GM12878 (cell line): Measurements from ENCODE around the gene SRRM2. TPM values are rescaled to one million over a fixed set of nuclear protein-coding genes. Genes with fewer than 3 reads are reported as not detected.

Source experiments
- ATAC-seq: fragments of 200-7000 bp; cut with Tn5 transposase; 3 replicates; pipeline ENCODE4 v1.9.1; 2020; ENCODE audit warnings: mild to moderate bottlenecking, moderate library complexity
- BruUV-seq: library from RNA; stranded (reverse); fragments of 400-500 nt; replicated peaks from 2 replicates; lab custom pipeline; 2021; lab: Mats Ljungman, UMichigan
- CTCF ChIA-PET: fragments of 300-600 bp; sonication (Branson Sonifier 250); formaldehyde crosslinking; extraction: SDS; loops from one replicate; lab custom pipeline; 2021; ENCODE audit warnings: inconsistent platforms; lab: Yijun Ruan, JAX
- POLR2A ChIA-PET: fragments of 350-600 bp; formaldehyde crosslinking; extraction: SDS; loops from one replicate; lab custom pipeline; 2021; ENCODE audit warnings: inconsistent platforms; lab: Charles Lee
- RAD21 ChIA-PET: fragments of 300-600 bp; sonication (Branson Sonifier 250); formaldehyde crosslinking; loops from one replicate; lab custom pipeline; 2023; ENCODE audit warnings: antibody characterized with exemption; ENCODE audit not compliant: unreplicated experiment; lab: Charles Lee
- SMC1A ChIA-PET: fragments of 300-600 bp; sonication (Branson Sonifier 250); formaldehyde crosslinking; loops from one replicate; lab custom pipeline; 2023; ENCODE audit not compliant: unreplicated experiment, uncharacterized antibody; lab: Charles Lee
- DNase-seq: peaks from one replicate; pipeline ENCODE4 v3.0.0-alpha.2; 2011; ENCODE audit warnings: low read depth, low spot score
- FAIRE-seq: peaks from 3 replicates; lab custom pipeline; 2011; peaks lifted over from hg19 to GRCh38; lab: Jason Lieb, UNC
- H2AFZ ChIP-seq: 2 replicates; pipeline ENCODE4 v1.6.0; 2011; ENCODE audit warnings: low read depth, low read length, control low read depth; ENCODE audit not compliant: control insufficient read depth
- H3K27ac ChIP-seq: 2 replicates; pipeline ENCODE4 v1.5.1; 2011; ENCODE audit warnings: control low read depth; ENCODE audit not compliant: control insufficient read depth, insufficient read depth
- H3K27me3 ChIP-seq, 2 experiments: replicated peaks in 1 of 2; 2 replicates each; pipeline versions ENCODE4 v1.6.0 to v1.6.1; 2011; ENCODE audit warnings: low read length in 1 of 2; ENCODE audit not compliant: control insufficient read depth in 2 of 2, insufficient read depth in 2 of 2
- H3K36me3 ChIP-seq, 2 experiments: 2 replicates each; pipeline ENCODE4 v1.5.1; 2011; ENCODE audit warnings: low read length in 1 of 2; ENCODE audit not compliant: control insufficient read depth in 2 of 2, insufficient read depth in 2 of 2
- H3K4me1 ChIP-seq: 2 replicates; pipeline ENCODE4 v1.6.1; 2011; ENCODE audit warnings: mild to moderate bottlenecking, low read length, moderate library complexity, mixed read lengths; ENCODE audit not compliant: control insufficient read depth, insufficient read depth
- H3K4me2 ChIP-seq: 2 replicates; pipeline ENCODE4 v1.6.0; 2011; ENCODE audit warnings: control low read depth; ENCODE audit not compliant: control insufficient read depth, insufficient read depth
- H3K4me3 ChIP-seq: fragments of 200-600 bp; sonication (generic); 2 replicates; pipeline ENCODE4 v1.5.1; 2016
- H3K79me2 ChIP-seq: 2 replicates; pipeline ENCODE4 v1.6.0; 2011; ENCODE audit warnings: low read length; ENCODE audit not compliant: control insufficient read depth, insufficient read depth
- H3K9ac ChIP-seq: 2 replicates; pipeline ENCODE4 v1.8.0; 2011; ENCODE audit warnings: low read length, control low read depth, mixed read lengths; ENCODE audit not compliant: control insufficient read depth, insufficient read depth
- H3K9me3 ChIP-seq: replicated peaks from 3 replicates; pipeline ENCODE4 v1.5.1; 2011; ENCODE audit warnings: mild to moderate bottlenecking, low read length; ENCODE audit not compliant: control insufficient read depth, insufficient read depth
- H4K20me1 ChIP-seq: 2 replicates; pipeline ENCODE4 v1.6.0; 2011; ENCODE audit not compliant: control insufficient read depth, insufficient read depth
- CBX5 ChIP-seq: sonication (generic); IDR thresholded peaks from 2 replicates; pipeline ENCODE4 v1.6.1; 2016; ENCODE audit warnings: low read depth, moderate library complexity, mild to moderate bottlenecking, inconsistent platforms
- PML ChIP-seq: IDR thresholded peaks from 2 replicates; pipeline ENCODE4 v1.6.1; 2012; ENCODE audit warnings: low read length, inconsistent platforms
- POLR2A ChIP-seq: IDR thresholded peaks from 2 replicates; pipeline ENCODE4 v1.6.1; 2011; ENCODE audit warnings: low read depth, mild to moderate bottlenecking, low read length
- POLR2AphosphoS2 ChIP-seq: IDR thresholded peaks from 2 replicates; pipeline ENCODE4 v1.6.1; 2011; ENCODE audit warnings: low read depth, mild to moderate bottlenecking, low read length, improper control_type of control experiment, moderate library complexity
- TCF3 ChIP-seq: IDR thresholded peaks from 2 replicates; pipeline ENCODE4 v1.6.1; 2012; ENCODE audit warnings: low read depth, mild to moderate bottlenecking, low read length, borderline replicate concordance; ENCODE audit not compliant: insufficient read depth
- WGBS: methylation state at CpG from one replicate; pipeline ENCODE4 v1.1.6; 2016; ENCODE audit warnings: low lambda C conversion rate; ENCODE audit not compliant: insufficient replicate concordance, insufficient coverage; ENCODE audit errors: missing lambda C conversion rate; 5-methylcytosine and 5-hydroxymethylcytosine counted together
- in situ Hi-C: fragments of 300-500 bp; cut with MboI; formaldehyde crosslinking; loops from 9 replicates; pipeline ENCODE4 v1.14.3; 2018; ENCODE audit warnings: mixed read lengths
- intact Hi-C: fragments of 100-400 bp; cut with micrococcal nuclease; formaldehyde crosslinking; loops from one replicate; pipeline ENCODE4 v1.14.2; 2022; ENCODE audit not compliant: unreplicated experiment
- polyA plus RNA-seq, 11 experiments: library from polyadenylated mRNA; depleted of rRNA in 4 of 11; unstranded in 6 of 11; stranded (reverse) in 5 of 11; fragments of >200 nt; fragmentation: Nextera tagmentation in 4 of 11; fragmentation: Illumina TruSeq in 1 of 11; extraction: Ambion mirVana in 4 of 11; extraction: Trizol in 1 of 11; gene quantifications; 1 replicate in 1 of 11; 2 replicates in 10 of 11; pipeline versions ENCODE4 v1.2.1 to v1.2.3, GENCODE V29; 2011 to 2016; ENCODE audit warnings: inconsistent platforms in 2 of 11, missing spikeins in 2 of 11, low read depth in 1 of 11
- total RNA-seq, 4 experiments: library from RNA; depleted of rRNA in 3 of 4; stranded (reverse); fragments of >200 nt in 3 of 4; fragmentation: Illumina TruSeq in 1 of 4; extraction: Trizol in 1 of 4; gene quantifications; 2 replicates each; pipeline versions ENCODE4 v1.2.1 to v1.2.3, GENCODE V29; 2013 to 2021

SRRM2 gene
- total and polyA plus RNA-seq, 10 of the 15 experiments (the other 5 are each of a cell fraction or from before 2014, with no cell fraction given) = 30.1 to 502 (median 196) TPM

GRCh38 chr16:2773188-2773968 lies 20.9 kb downstream of the SRRM2 start:
- no peaks in the 10 kb centered on the region for H3K27me3 ChIP-seq
- ChIA-PET CTCF (interaction anchor here (1.0 kb wide), 1 partner anchor 66 kb away, joined by 3 read pairs; no protein-coding TSS in a partner anchor), SMC1A (no interaction called here), RAD21 (no interaction called here), POLR2A (no interaction called here)
- no peaks in the 10 kb centered on the region for H3K9me3 ChIP-seq
- no peak for FAIRE-seq
- TF ChIP-seq POLR2A = peak; percentile 52
- TF ChIP-seq POLR2AphosphoS2 = 0 out of 2 replicates have a peak, but pooled peaks have one; percentile 32
- TF ChIP-seq CBX5 = no peak
- 0 out of 2 replicates have a peak, but pooled peaks have one; percentile 9 for TF ChIP-seq PML
- no peak for TF ChIP-seq TCF3
- WGBS = 85% methylated on average over 12 of the region's 12 CpGs
- ATAC-seq = no peak
- DNase-seq = no peak
- H3K79me2 ChIP-seq = peaks cover 27% of the 10 kb centered on the region
- 0 out of 2 replicates have a peak, but pooled peaks cover 2% of the 10 kb centered on the region for H3K4me1 ChIP-seq
- no peak overlapping the region for H2AFZ ChIP-seq
- H4K20me1 ChIP-seq = no peaks in the 10 kb centered on the region
- TSS peak; percentile 25 for BruUV-seq
- H3K4me2 ChIP-seq = no peak overlapping the region
- H3K9ac ChIP-seq = no peak overlapping the region
- H3K36me3 ChIP-seq = peaks cover 20 to 22% of the 10 kb centered on the region in 2 experiments; a peak in 3 of 4 replicates
- intact Hi-C loops (no loop called here), in situ Hi-C loops (no loop called here)
- H3K27ac ChIP-seq = no peak overlapping the region
- H3K4me3 ChIP-seq = no peak overlapping the region
